Tibial nerve (tissue), 4 donors: Measurements from ENCODE around the gene ANGPTL2.

Experiments used
- CTCF ChIP-seq, 5 experiments: fragments of 200-600 bp in 3 of 5; fragments of 450-650 bp in 2 of 5; sonication (generic) in 3 of 5; IDR thresholded peaks; one replicate each; pipeline ENCODE4 v1.5.1; 2016 to 2019; ENCODE audit warnings: antibody characterized with exemption in 5 of 5, mild to moderate bottlenecking in 3 of 5, moderate library complexity in 2 of 5
- EP300 ChIP-seq, 2 donors: sonication (generic); formaldehyde crosslinking; IDR thresholded peaks; one replicate each; pipeline ENCODE4 v1.6.1; 2017; ENCODE audit warnings: antibody characterized with exemption in 2 of 2, mild to moderate bottlenecking in 1 of 2
- POLR2A ChIP-seq, 2 donors: fragments of 450-650 bp; IDR thresholded peaks; one replicate each; pipeline ENCODE4 v1.6.1; 2017; ENCODE audit warnings: antibody characterized with exemption in 2 of 2, mild to moderate bottlenecking in 2 of 2, moderate library complexity in 2 of 2

DNA sequence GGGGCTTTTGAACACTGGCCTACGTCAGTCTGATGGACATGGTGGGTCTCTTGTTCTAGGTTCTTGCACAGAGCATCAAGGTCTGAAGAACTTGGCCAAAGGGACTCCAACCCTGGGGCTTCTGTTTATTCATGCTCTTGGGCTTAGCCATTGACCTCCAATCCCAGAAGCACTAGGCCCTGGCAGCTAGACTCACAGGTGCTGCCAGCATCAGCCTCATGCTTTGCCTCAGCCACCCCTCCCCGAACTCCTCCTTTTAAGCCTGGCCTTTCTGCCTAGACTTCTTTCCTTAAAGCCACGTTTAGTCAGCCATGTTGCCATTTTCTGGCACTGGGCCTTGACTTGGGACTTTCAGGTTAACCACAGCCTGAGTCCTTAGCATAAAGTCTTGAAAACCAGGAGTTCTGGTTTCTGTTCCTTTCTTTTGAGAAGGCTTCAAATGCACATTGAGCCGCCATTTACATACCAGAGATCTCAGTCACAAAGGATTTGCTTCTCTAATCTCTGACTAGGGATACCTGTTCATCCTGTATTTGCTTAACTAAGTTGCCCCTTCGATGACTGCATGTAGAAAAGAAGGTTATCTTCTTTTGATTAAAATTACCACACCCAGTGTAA is 54.7 kb downstream of the ANGPTL2 start:
- TF ChIP-seq CTCF (IDR thresholded peaks at IDR 0.05) (no peak), POLR2A (IDR thresholded peaks at IDR 0.05) (no peak), EP300 (IDR thresholded peaks at IDR 0.05) (no peak)
